Sigmoid colon (tissue), 7 donors: ENCODE data around the gene PDLIM5. TPM values are rescaled to one million over a fixed set of nuclear protein-coding genes. Genes with fewer than 3 reads are reported as not detected.

Experiments
- DNase-seq: peaks from one replicate; pipeline ENCODE4 v3.0.0-alpha.2; 2019
- H3K27ac ChIP-seq, 4 donors: fragments of 200-600 bp; sonication (generic); one replicate each; pipeline ENCODE4 v1.5.1; 2016 to 2019; ENCODE audit warnings: mild to moderate bottlenecking in 1 of 4
- H3K27me3 ChIP-seq, 3 donors: fragments of 200-600 bp; sonication (generic); one replicate each; pipeline ENCODE4 v1.5.1; 2019; ENCODE audit warnings: mild to moderate bottlenecking in 1 of 3
- H3K36me3 ChIP-seq, 4 donors: fragments of 200-600 bp; sonication (generic); one replicate each; pipeline ENCODE4 v1.5.1; 2016 to 2019
- H3K4me1 ChIP-seq, 4 donors: fragments of 200-600 bp; sonication (generic); one replicate each; pipeline ENCODE4 v1.5.1; 2017 to 2019
- H3K4me3 ChIP-seq, 4 donors: fragments of 200-600 bp; sonication (generic); one replicate each; pipeline ENCODE4 v1.5.1; 2017 to 2019; ENCODE audit warnings: mild to moderate bottlenecking in 2 of 4, moderate library complexity in 1 of 4
- H3K9me3 ChIP-seq, 4 donors: fragments of 200-600 bp in 3 of 4; sonication (generic) in 3 of 4; one replicate each; pipeline versions ENCODE4 v1.5.1 to v1.6.1; 2013 to 2019
- CTCF ChIP-seq, 4 experiments: fragments of 450-650 bp in 3 of 4; fragments of 200-600 bp in 1 of 4; IDR thresholded peaks; one replicate each; pipeline ENCODE4 v1.5.1; 2016 to 2019; ENCODE audit warnings: antibody characterized with exemption in 4 of 4, mild to moderate bottlenecking in 3 of 4, moderate library complexity in 2 of 4
- EP300 ChIP-seq, 4 donors: sonication (generic); formaldehyde crosslinking; IDR thresholded peaks; one replicate each; pipeline ENCODE4 v1.6.1; 2017; ENCODE audit warnings: antibody characterized with exemption in 4 of 4
- POLR2A ChIP-seq, 2 donors: fragments of 450-650 bp; IDR thresholded peaks; one replicate each; pipeline ENCODE4 v1.6.1; 2016; ENCODE audit warnings: antibody characterized with exemption in 2 of 2, mild to moderate bottlenecking in 2 of 2, moderate library complexity in 2 of 2
- POLR2AphosphoS5 ChIP-seq, 4 donors: sonication (generic); formaldehyde crosslinking; IDR thresholded peaks; one replicate each; pipeline ENCODE4 v1.6.1; 2017; ENCODE audit warnings: antibody characterized with exemption in 4 of 4
- WGBS, 2 donors: extraction: QIAGEN DNeasy Blood & Tissue Kit; methylation state at CpG; one replicate each; pipeline ENCODE4 v1.1.7; 2013; 5-methylcytosine and 5-hydroxymethylcytosine counted together
- intact Hi-C: fragments of 100-400 bp; cut with DNase I; formaldehyde crosslinking; loops from one replicate; pipeline ENCODE4 v1.15.1; 2023
- polyA plus RNA-seq, 3 donors: library from polyadenylated mRNA; stranded (reverse); fragments of 200-250 nt; gene quantifications; one replicate each; pipeline ENCODE4 v1.2.3, GENCODE V29; 2013
- total RNA-seq, 4 donors: library from RNA; depleted of rRNA; stranded (reverse); fragments of >200 nt; gene quantifications; one replicate each; pipeline ENCODE4 v1.1.0, GENCODE V29; 2016
- donor health status: healthy with polysubstance abuse.
- donor health status: Bipolar disorder and iron deficiency.
- donor health status: healthy.

The PDLIM5 gene
- total and polyA plus RNA-seq, 7 donors, result 31.2 to 221 (median 167) TPM

GRCh38 chr4:94564252-94564651 is 112.5 kb downstream of the PDLIM5 start:
- H3K9me3 ChIP-seq, result no peaks in the 10 kb centered on the region
- peaks cover 0 to 68% (median 40%) of the 10 kb centered on the region in 4 donors for H3K4me1 ChIP-seq
- peak overlapping the region in 1 of 4 donors; percentile 1 for H3K27ac ChIP-seq
- no peak overlapping the region for H3K4me3 ChIP-seq
- no peak for TF ChIP-seq POLR2AphosphoS5 (IDR thresholded peaks at IDR 0.05)
- no peak for DNase-seq
- H3K36me3 ChIP-seq, result no peaks in the 10 kb centered on the region
- intact Hi-C loops, result no loop called here
- 73 to 92% methylated on average over 2 of the region's 2 CpGs for WGBS, 2 donors
- H3K27me3 ChIP-seq, result no peaks in the 10 kb centered on the region

GRCh38 chr4:94566420-94566819 is 114.7 kb downstream of the PDLIM5 start:
- no peak overlapping the region for H3K27ac ChIP-seq
- no peaks in the 10 kb centered on the region for H3K36me3 ChIP-seq
- TF ChIP-seq POLR2A (IDR thresholded peaks at IDR 0.05) (no peak), EP300 (IDR thresholded peaks at IDR 0.05) (no peak), CTCF (IDR thresholded peaks at IDR 0.05) (no peak), POLR2AphosphoS5 (IDR thresholded peaks at IDR 0.05) (no peak)
- no peak for DNase-seq
- H3K4me1 ChIP-seq, result peaks cover 0 to 69% (median 45%) of the 10 kb centered on the region in 4 donors
- no peaks in the 10 kb centered on the region for H3K9me3 ChIP-seq
- H3K4me3 ChIP-seq, result no peak overlapping the region
- WGBS, 2 donors, result 70 to 85% methylated on average over 4 of the region's 4 CpGs
- H3K27me3 ChIP-seq, result no peaks in the 10 kb centered on the region
- intact Hi-C loops, result no loop called here

- peaks cover 0 to 64% (median 42%) of the 10 kb centered on the region in 4 donors for H3K4me1 ChIP-seq
- no peaks in the 10 kb centered on the region for H3K36me3 ChIP-seq
- H3K9me3 ChIP-seq, result no peaks in the 10 kb centered on the region
- no peak for DNase-seq
- H3K27ac ChIP-seq, result peak overlapping the region in 1 of 4 donors; percentile 1
- peak overlapping the region in 1 of 4 donors; percentile 9 for H3K4me3 ChIP-seq
- H3K27me3 ChIP-seq, result no peaks in the 10 kb centered on the region
- TF ChIP-seq POLR2AphosphoS5 (IDR thresholded peaks at IDR 0.05) (no peak), CTCF (IDR thresholded peaks at IDR 0.05) (no peak), EP300 (IDR thresholded peaks at IDR 0.05) (no peak), POLR2A (IDR thresholded peaks at IDR 0.05) (no peak)
- 36 to 46% methylated on average over 5 of the region's 5 CpGs for WGBS, 2 donors
- intact Hi-C loops, result no loop called here
These were observed 116.1 kb downstream of the PDLIM5 start for GRCh38 chr4:94567811-94568210.

- TF ChIP-seq POLR2A (IDR thresholded peaks at IDR 0.05) (no peak), CTCF (IDR thresholded peaks at IDR 0.05) (no peak), EP300 (IDR thresholded peaks at IDR 0.05) (no peak), POLR2AphosphoS5 (IDR thresholded peaks at IDR 0.05) (no peak)
- no peak overlapping the region for H3K27ac ChIP-seq
- no peaks in the 10 kb centered on the region for H3K9me3 ChIP-seq
- 71 to 87% methylated on average over 1 of the region's 1 CpG for WGBS, 2 donors
- intact Hi-C loops, result no loop called here
- DNase-seq, result no peak
- no peaks in the 10 kb centered on the region for H3K27me3 ChIP-seq
- H3K4me3 ChIP-seq, result no peak overlapping the region
- H3K36me3 ChIP-seq, result peaks cover 0 to 6% (median 0%) of the 10 kb centered on the region in 4 donors
- H3K4me1 ChIP-seq, result peaks cover 0 to 55% (median 32%) of the 10 kb centered on the region in 4 donors
These were observed 118.8 kb downstream of the PDLIM5 start for GRCh38 chr4:94570558-94570957.

GRCh38 chr4:94571298-94571697 is 119.6 kb downstream of the PDLIM5 start:
- no peak for DNase-seq
- intact Hi-C loops, result no loop called here
- Histone ChIP-seq H3K27me3 (no peaks in the 10 kb centered on the region), H3K36me3 (peaks cover 0 to 12% (median 2%) of the 10 kb centered on the region in 4 donors), H3K4me1 (peaks cover 0 to 55% (median 30%) of the 10 kb centered on the region in 4 donors), H3K9me3 (no peaks in the 10 kb centered on the region), H3K27ac (no peak overlapping the region), H3K4me3 (no peak overlapping the region)
- 90 to 92% methylated on average over 4 of the region's 4 CpGs for WGBS, 2 donors
- TF ChIP-seq POLR2A (IDR thresholded peaks at IDR 0.05), result no peak
- TF ChIP-seq POLR2AphosphoS5 (IDR thresholded peaks at IDR 0.05), result no peak
- no peak for TF ChIP-seq CTCF (IDR thresholded peaks at IDR 0.05)
- no peak for TF ChIP-seq EP300 (IDR thresholded peaks at IDR 0.05)
